ENCODE measurements around the gene LSS.

The LSS gene

DNA sequence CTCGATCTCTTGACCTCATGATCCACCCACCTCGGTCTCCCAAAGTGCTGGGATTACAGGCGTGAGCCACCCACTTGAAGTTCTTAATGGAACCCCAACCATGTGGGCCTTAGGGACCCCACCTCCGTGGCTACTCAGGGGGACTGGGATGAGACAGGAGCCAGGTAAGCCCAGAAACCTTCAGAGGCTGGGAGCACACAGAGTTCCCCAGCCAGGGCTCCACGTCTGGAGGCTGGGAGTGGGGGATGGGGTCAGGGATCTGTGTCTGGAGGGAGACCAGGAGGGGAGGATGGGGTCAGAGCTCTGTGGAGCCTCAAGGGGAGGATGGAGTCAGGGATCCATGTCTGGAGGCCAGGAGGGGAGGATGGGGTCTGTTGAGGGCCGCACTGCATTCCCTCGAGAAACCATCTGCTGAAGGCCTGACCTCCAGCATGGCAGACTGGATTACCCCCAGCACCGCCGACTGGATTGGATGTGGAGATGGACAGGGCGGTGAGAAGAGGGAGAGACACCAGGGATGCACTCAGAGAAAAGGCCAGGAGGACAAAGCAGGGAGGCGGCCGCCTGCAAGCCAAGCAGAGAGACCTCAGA lies 71.1 kb downstream of the LSS start:
- no peaks in the 10 kb centered on the region for H3K27me3 ChIP-seq (ENCODE audit: control insufficient read depth, insufficient read depth, low read length)
- H3K4me2 ChIP-seq (ENCODE audit: low read length), result no peak overlapping the region
- no peak overlapping the region for H3K4me3 ChIP-seq (ENCODE audit: low read depth, low read length)
- H3K79me2 ChIP-seq, result no peaks in the 10 kb centered on the region
- no peaks in the 10 kb centered on the region for H3K4me1 ChIP-seq
- H3K9me3 ChIP-seq (ENCODE audit: control insufficient read depth, low read length), result no peaks in the 10 kb centered on the region
- H2AFZ ChIP-seq, result no peak overlapping the region
- H3K36me3 ChIP-seq (ENCODE audit: control insufficient read depth, insufficient read depth, low read length), result no peaks in the 10 kb centered on the region
- TF ChIP-seq, protein P1, sequence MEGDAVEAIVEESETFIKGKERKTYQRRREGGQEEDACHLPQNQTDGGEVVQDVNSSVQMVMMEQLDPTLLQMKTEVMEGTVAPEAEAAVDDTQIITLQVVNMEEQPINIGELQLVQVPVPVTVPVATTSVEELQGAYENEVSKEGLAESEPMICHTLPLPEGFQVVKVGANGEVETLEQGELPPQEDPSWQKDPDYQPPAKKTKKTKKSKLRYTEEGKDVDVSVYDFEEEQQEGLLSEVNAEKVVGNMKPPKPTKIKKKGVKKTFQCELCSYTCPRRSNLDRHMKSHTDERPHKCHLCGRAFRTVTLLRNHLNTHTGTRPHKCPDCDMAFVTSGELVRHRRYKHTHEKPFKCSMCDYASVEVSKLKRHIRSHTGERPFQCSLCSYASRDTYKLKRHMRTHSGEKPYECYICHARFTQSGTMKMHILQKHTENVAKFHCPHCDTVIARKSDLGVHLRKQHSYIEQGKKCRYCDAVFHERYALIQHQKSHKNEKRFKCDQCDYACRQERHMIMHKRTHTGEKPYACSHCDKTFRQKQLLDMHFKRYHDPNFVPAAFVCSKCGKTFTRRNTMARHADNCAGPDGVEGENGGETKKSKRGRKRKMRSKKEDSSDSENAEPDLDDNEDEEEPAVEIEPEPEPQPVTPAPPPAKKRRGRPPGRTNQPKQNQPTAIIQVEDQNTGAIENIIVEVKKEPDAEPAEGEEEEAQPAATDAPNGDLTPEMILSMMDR (IDR thresholded peaks at IDR 0.05), result no peak
- no peak overlapping the region for H3K9ac ChIP-seq
- no peak overlapping the region for H3K27ac ChIP-seq

DNA sequence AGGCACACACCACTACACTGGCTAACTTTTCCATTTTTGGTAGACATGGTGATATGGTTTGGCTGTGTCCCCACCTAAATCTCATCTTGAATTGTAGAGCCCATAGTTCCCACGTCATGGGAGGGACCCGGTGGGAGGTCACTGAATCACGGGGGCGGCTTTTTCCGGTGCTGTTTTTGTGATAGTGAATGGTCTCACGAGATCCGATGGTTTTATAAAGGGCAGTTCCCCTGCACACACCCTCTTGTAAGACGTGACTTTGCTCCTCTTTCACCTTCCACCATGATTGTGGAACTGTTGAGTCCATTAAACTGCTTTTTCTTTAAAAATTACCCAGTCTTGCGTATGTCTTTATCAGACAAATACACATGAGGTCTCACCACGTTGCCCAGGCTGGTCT lies 71.9 kb downstream of the LSS start:
- no peak overlapping the region for H3K9ac ChIP-seq

DNA sequence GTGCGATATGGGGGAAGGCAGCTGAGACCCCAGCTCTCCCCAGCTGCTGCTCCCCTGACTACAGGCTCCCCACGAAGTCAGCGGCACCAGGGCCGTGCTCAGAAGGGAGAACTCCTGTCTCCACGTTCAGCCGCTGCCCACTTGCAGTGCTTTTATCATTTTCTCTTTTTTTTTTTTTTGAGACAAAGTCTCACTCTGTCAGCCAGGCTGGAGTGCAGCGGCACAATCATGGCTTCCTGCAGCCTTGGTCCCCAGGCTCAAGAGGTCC lies 72.3 kb downstream of the LSS start:
- Histone ChIP-seq H3K27ac (no peak overlapping the region), H3K79me2 (no peaks in the 10 kb centered on the region), H3K9me3 (ENCODE audit: control insufficient read depth, low read length) (no peaks in the 10 kb centered on the region), H2AFZ (no peak overlapping the region), H3K4me2 (ENCODE audit: low read length) (no peak overlapping the region), H3K27me3 (ENCODE audit: control insufficient read depth, insufficient read depth, low read length) (no peaks in the 10 kb centered on the region), H3K4me1 (no peaks in the 10 kb centered on the region), H3K36me3 (ENCODE audit: control insufficient read depth, insufficient read depth, low read length) (no peaks in the 10 kb centered on the region), H3K9ac (no peak overlapping the region), H3K4me3 (ENCODE audit: low read depth, low read length) (no peak overlapping the region)
- TF ChIP-seq, protein P1 (IDR thresholded peaks at IDR 0.05), result no peak

More for the DNA sequence above, 71.9 kb downstream of the LSS start:
- Histone ChIP-seq H2AFZ (no peak overlapping the region), H3K27me3 (ENCODE audit: control insufficient read depth, insufficient read depth, low read length) (no peaks in the 10 kb centered on the region), H3K4me3 (ENCODE audit: low read depth, low read length) (no peak overlapping the region), H3K36me3 (ENCODE audit: control insufficient read depth, insufficient read depth, low read length) (no peaks in the 10 kb centered on the region), H3K9me3 (ENCODE audit: control insufficient read depth, low read length) (no peaks in the 10 kb centered on the region), H3K4me1 (no peaks in the 10 kb centered on the region), H3K4me2 (ENCODE audit: low read length) (no peak overlapping the region), H3K79me2 (no peaks in the 10 kb centered on the region), H3K27ac (no peak overlapping the region)
- TF ChIP-seq, protein P1 (IDR thresholded peaks at IDR 0.05), result no peak

- TF ChIP-seq, protein P1 (IDR thresholded peaks at IDR 0.05), result no peak
- Histone ChIP-seq H3K79me2 (no peaks in the 10 kb centered on the region), H3K27ac (no peak within 1 kb of the TSS)
These were observed 72.8 kb downstream of the LSS start, which contains the start of gene FTCD for GRCh38 chr21:46155514-46156377. Gene FTCD (minus strand): TSS chr21:46155579. CDS start chr21:46155523, 56 bp downstream.

More at GRCh38 chr21:46155514-46156377, 72.8 kb downstream of the LSS start, which contains the start of gene FTCD:
- no peaks in the 10 kb centered on the region for H3K4me1 ChIP-seq
- H3K9ac ChIP-seq, result no peak within 1 kb of the TSS
- no peak within 1 kb of the TSS for H3K4me2 ChIP-seq (ENCODE audit: low read length)
- no peak within 1 kb of the TSS for H2AFZ ChIP-seq
- H3K27me3 ChIP-seq (ENCODE audit: control insufficient read depth, insufficient read depth, low read length), result no peaks in the 10 kb centered on the region
- no peaks in the 10 kb centered on the region for H3K36me3 ChIP-seq (ENCODE audit: control insufficient read depth, insufficient read depth, low read length)
- H3K4me3 ChIP-seq (ENCODE audit: low read depth, low read length), result no peak within 1 kb of the TSS
- H3K9me3 ChIP-seq (ENCODE audit: control insufficient read depth, low read length), result no peaks in the 10 kb centered on the region
